HG03108 (cell line): Measurements from ENCODE around the gene HDAC4.

Source experiments
- ATAC-seq: cut with Tn5 transposase; IDR thresholded peaks from one replicate; pipeline ENCODE4 v1.9.1; 2021; ENCODE audit warnings: moderate library complexity; ENCODE audit not compliant: unreplicated experiment

Gene HDAC4

DNA sequence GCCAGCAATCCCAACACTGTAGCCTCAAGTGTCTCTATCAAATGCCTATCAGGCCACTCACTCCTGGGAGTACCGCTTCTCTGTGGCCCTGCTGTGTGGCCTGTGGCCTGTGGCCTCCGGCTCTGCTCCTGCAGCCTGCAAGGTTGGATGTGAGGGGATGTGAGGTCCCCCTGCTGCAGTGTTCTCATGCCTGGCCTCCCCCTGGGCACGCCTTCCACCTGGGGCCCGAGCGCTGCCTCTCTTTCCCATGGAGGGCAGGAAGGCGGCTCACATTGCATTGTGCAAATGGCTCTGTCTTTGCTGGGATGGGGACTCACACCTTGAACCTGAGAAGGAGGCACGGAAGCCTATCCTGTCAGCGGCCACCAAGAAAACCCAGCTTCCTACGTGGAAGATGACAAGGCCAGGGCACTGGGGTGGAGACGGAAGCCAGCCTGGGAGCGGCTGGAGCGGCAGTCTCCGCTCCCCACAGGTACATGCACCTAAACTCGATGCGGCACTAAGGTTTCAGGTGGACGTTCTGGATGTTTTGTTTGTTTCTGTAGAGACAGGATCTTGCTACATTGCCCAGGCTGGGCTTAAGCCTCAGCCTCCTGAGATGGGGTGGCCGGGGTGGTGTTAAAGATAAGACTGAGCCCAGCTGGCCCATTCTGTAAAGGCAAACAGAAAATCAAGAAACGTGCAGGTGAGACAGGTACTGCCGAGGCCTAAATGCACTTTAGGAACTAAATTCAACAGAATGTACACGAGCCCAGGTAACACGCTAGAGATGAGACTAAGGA, 140.1 kb downstream of the HDAC4 start:
- ATAC-seq = no peak

DNA sequence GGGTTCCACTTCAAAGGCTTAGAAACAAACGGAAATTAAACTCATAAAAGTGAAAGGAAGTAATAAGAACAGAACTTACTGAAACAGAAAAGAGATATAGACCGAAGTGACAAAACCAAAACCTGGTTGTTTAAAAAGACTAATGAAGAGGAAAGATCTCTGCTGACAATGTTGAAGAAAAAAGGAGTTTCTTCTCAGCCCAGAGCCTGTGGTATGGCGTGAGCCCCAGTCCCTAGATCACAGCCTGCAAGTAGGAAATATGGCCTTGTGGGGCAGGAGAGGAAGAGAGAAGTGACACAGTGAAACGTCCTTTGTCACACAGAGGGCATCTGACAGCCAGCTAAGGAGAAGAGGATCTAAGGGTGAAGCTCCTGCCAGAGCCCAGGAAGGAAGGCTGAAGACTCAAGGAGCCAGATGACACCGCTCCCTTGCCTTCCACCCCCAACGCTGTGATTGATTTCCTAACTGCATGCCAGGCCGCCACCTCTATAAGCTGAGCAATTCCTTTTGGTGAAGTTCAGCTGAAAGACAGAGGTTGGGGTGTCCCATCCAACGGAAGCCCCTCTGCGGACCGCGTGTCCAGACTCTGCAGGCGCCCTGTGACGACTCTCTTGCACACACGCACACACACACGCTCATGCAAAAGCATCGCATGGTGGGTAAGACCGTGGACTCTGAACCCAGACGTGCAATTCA, 141.1 kb downstream of the HDAC4 start:
- peak; percentile 60 for ATAC-seq

DNA sequence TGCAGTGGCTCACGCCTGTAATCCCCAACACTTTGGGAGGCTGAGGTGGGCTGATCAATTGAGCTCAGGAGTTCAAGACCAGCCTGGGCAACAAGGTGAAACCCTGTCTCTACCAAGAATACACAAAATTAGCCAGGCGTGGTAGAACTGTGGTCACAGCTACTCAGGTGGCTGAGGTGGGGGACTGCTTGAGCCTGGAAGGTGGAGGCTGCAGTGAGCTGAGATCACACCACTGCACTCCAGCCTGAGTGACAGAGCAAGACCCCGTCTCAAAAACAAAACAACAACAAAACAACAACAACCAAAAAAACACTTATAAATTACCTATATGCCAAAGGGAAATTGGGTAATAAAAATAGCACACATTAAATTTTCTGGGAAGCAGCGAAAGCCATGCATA, 141.6 kb downstream of the HDAC4 start:
- peak; percentile 53 for ATAC-seq

GRCh38 chr2:239258248-239258647, 142.6 kb downstream of the HDAC4 start:
- no peak for ATAC-seq

DNA sequence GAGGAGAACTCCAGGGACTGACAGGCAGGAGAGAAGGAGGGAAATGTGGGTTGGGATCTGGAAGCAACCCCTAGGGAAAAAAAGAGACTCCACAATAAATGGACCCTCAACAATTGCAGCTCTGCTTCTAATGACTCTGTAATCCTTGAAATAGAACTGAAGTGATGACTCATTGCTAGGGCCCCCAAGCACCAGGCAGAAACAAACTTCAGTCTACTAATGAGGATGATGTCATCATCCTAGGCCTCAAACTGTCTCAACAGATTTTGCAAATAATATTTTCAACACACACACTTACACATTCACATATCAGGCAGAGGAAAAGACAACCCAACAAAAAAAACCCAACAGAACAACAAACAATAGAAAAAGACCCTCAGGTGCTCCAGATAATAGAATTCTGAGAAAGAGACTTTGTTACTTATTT, 143.3 kb downstream of the HDAC4 start:
- ATAC-seq = no peak

GRCh38 chr2:239256350-239256743, 144.5 kb downstream of the HDAC4 start:
- no peak for ATAC-seq

DNA sequence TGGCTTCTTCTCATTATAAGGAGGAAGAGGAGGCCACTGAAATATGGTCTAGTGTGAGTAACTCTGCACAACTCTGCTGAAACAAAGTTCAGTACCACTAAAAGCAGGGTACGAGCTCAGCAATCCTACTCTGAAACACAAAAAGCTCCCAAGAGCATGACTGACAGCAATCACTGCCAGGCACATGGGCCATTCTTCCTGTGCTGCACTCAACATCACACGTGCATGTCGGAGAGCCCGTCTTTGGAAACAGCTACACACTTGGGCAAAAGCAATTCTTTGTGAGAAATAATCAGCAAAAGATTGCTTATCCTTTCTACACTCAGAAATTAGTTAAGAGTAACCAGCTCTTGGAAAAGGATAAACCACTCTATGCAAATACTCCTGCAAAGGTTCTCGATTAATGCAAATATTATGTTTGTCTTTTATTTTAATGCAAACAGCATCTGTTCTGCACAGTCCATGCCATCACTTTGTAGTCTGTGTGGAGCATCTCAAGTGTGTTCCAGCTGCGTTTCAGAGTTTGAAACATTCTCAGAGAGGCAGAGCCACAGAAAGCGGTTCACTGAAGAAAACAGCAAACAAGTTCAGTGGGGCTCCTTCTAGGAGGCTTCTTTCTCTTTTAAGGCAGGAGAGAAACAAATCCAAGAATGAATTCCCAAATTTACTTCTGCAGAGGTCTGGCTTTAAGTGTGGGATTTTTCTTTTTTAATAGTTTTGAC, 145.0 kb downstream of the HDAC4 start:
- ATAC-seq = no peak

GRCh38 chr2:239255218-239255617, 145.6 kb downstream of the HDAC4 start:
- no peak for ATAC-seq

GRCh38 chr2:239253701-239254436, 147.0 kb downstream of the HDAC4 start:
- no peak for ATAC-seq

DNA sequence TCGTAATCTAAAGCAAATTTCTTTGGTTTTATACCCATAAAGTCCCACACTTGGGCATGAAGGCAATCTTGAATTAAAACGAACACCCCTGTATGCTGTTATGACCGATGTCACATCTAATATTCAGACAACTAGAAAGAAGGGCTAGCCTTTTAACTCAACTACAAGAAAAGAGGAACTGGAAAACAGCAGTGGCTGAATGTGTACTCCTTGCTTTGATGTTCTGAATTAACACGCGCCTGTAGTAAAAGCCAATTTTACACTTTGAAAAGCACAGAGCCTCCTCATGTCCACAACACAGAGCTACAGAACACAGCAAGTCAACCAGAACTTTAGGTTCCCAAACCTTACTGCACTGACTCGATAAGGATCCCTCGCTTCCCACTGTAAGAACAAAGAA, 147.6 kb downstream of the HDAC4 start:
- ATAC-seq = peak; percentile 72

DNA sequence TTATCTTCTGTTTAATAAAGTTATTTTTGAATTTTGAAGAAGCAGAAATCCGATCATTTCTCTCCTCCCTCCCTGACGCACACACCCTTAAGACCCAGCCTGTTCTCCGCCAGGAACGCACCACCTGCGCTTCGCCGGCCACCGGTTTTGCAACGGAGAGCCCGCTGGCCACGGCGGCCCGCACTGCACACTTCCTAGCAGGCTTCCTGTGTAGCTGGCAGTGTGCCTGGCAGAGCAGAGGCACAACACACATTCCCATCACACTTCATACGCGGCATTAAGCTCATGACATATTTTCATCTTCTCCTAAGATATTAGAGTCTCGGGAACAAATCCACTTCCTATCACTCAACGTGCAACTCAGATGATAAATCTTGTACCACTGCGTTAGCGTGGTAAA, 148.0 kb downstream of the HDAC4 start:
- ATAC-seq = no peak

DNA sequence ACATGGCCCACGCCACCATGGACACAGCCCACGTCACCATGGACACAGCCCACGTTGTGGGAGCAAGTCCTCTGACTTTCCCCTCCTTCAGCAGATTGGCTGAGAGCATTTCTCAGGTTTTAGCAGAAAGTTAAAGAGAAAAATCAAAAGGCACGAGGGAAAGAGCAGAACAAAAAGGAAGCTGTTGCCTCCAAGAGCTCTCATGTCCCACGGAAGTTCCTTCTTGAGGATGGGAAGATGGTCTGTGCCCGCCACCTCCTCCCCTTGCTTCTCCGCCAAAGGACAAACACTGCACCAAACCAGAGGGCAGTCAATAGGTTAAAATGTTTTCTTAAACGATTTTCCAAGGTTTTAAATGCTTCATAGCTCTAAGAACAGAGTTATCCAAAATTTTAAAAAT, 148.4 kb downstream of the HDAC4 start:
- no peak for ATAC-seq

DNA sequence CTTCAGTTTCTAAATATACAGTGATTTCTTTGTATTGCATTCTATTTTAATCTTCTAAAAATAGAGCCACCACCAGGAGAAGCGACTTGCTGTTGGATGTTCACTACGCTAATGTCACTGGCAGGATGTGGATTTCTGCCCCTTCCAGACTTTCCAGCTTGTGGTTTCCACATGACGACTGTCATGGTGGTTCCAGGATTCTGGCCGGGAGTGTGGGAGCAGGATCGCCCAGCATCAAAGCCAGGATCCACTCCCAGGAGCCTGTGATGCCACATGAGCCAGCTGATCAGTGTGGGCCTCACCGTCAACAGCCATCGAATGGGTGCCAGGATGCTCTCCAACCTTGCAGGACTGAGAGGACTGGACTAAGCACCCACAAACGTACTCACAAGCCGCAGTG, 148.8 kb downstream of the HDAC4 start:
- ATAC-seq = no peak

GRCh38 chr2:239250216-239251081, 150.4 kb downstream of the HDAC4 start:
- no peak for ATAC-seq

DNA sequence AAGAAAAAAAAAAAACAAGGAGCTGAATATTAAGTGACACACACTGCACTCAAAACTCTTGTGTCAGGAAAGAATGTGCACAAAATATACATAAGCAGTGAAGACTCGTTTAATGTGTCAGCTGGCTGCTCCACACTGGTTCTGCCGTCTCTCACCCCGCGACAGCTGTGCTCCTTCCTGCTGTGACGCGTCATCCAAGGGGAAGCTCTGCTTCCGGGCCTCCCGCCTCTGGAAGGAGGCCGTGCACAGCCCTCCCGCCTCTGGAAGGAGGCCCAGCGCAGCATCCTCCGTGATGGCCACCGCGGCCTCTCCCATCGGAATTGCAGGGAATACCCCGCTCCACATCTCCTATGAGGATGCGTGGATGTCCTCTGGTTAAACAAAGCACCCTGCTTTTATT, 151.0 kb downstream of the HDAC4 start:
- no peak for ATAC-seq

DNA sequence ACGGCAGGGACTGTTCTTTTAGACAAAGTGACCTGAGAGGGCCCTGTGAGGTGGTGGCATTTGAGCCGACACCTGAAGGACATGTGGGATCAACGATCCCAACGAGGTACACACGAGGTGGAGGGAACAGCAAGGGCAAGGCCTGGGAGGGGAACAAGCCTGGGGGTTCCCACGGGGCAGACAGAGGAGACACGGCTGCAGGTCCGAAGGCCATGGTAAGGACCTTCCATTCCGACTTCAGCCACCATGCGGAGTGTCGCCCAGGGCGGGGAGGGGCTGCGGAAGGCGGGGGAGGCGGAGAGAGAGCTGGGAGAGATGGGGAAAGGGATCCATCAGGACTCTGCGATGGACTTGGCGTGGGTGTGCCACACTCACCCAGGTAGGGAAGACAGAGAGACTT, 151.8 kb downstream of the HDAC4 start:
- no peak for ATAC-seq

- no peak for ATAC-seq
Observed at GRCh38 chr2:239247401-239248245, 153.2 kb downstream of the HDAC4 start.

DNA sequence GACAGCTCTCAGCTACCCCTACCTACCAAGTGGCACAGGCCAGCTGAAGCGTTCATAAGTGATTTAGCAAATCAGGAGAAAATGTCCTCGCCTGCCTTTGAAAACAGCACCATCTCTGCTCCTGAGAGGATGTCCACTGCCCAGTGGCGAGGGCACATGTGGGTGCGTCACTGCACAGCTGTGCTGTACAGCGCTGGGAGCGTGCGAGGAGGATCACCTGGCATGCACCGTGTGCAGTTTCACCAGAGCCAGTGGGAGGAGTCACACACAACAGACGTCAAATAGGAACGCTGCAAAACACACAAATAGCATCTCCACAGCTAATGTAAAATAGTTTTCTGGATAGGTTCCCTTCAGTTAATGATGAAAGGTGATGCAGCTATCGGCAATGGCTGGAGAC, 154.1 kb downstream of the HDAC4 start:
- ATAC-seq = no peak
